HepG2 (cell line): Measurements from ENCODE around the gene DNAI4. TPM values are rescaled to one million over a fixed set of nuclear protein-coding genes. Genes with fewer than 3 reads are reported as not detected.

Source experiments
- FOXA1 ChIP-seq, 2 experiments: fragments of 450-650 bp in 1 of 2; sonication (generic) in 1 of 2; formaldehyde crosslinking in 1 of 2; IDR thresholded peaks; 2 replicates each; pipeline versions ENCODE4 v1.4.0 to v1.6.1; 2016 to 2020; ENCODE audit warnings: missing genetic modification reagents in 1 of 2
- JUNB ChIP-seq: sonication (generic); formaldehyde crosslinking; IDR thresholded peaks from 2 replicates; pipeline ENCODE4 v1.8.0; 2022; ENCODE audit warnings: missing genetic modification reagents, mild to moderate bottlenecking, borderline replicate concordance
- MBD4 ChIP-seq: IDR thresholded peaks from 2 replicates; pipeline ENCODE4 v1.6.1; 2012; ENCODE audit warnings: low read length, inconsistent platforms, borderline replicate concordance
- ZMYM2 ChIP-seq: sonication (generic); formaldehyde crosslinking; IDR thresholded peaks from 2 replicates; pipeline ENCODE4 v1.8.0; 2022; ENCODE audit warnings: mild to moderate bottlenecking, missing genetic modification reagents
- ZNF530 ChIP-seq: sonication (generic); formaldehyde crosslinking; IDR thresholded peaks from 2 replicates; pipeline ENCODE4 v1.5.0; 2020; ENCODE audit warnings: low read depth, mild to moderate bottlenecking, missing genetic modification reagents
- polyA plus RNA-seq, 8 experiments: library from polyadenylated mRNA; depleted of rRNA in 3 of 8; stranded (reverse) in 7 of 8; unstranded in 1 of 8; fragments of >200 nt; fragmentation: Illumina TruSeq in 4 of 8; extraction: Trizol in 4 of 8; gene quantifications; 2 replicates each; pipeline versions ENCODE4 v1.2.1 to v1.2.3, GENCODE V29; 2011 to 2016; ENCODE audit warnings: low read depth in 4 of 8, missing spikeins in 1 of 8, mixed read lengths in 1 of 8; ENCODE audit not compliant: insufficient read depth in 1 of 8
- total RNA-seq, 5 experiments: library from RNA; depleted of rRNA; stranded (reverse); fragments of >200 nt; fragmentation: Illumina TruSeq; extraction: Trizol; gene quantifications; 2 replicates each; pipeline ENCODE4 v1.2.3, GENCODE V29; 2016; ENCODE audit warnings: low read depth in 1 of 5
- TF ChIP-seq, protein P1 (sequence below): sonication (generic); formaldehyde crosslinking; IDR thresholded peaks from 2 replicates; pipeline ENCODE4 v1.4.0; 2020; ENCODE audit warnings: missing genetic modification reagents
- TF ChIP-seq, protein P2 (sequence below): sonication (generic); formaldehyde crosslinking; IDR thresholded peaks from 2 replicates; pipeline ENCODE4; 2020; ENCODE audit warnings: missing genetic modification reagents, mild to moderate bottlenecking, borderline replicate concordance

The DNAI4 gene
- total and polyA plus RNA-seq, 2 of the 13 experiments (the other 11 are each of a cell fraction or from before 2014, with no cell fraction given) = 0.04 to 0.08 TPM

DNA sequence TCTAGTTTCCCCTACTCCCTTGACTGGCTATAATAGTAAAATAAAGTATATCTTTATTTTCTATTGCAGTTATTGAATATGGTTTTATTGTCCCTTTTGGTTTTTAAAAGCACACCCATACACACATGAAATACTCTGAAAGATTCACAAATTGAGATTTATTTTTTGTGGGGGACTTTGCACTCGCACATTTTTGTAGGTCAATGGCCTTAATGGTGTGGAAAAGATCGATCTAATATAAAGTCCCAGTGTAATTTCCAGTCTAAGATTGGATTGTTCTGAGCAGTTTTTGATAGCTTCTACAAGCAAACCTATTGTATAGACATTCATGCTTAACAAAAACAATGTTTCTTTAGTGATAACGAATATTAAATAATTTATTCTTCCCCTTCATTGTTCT is 64.1 kb downstream of the DNAI4 start (continued):
- TF ChIP-seq, protein P1, sequence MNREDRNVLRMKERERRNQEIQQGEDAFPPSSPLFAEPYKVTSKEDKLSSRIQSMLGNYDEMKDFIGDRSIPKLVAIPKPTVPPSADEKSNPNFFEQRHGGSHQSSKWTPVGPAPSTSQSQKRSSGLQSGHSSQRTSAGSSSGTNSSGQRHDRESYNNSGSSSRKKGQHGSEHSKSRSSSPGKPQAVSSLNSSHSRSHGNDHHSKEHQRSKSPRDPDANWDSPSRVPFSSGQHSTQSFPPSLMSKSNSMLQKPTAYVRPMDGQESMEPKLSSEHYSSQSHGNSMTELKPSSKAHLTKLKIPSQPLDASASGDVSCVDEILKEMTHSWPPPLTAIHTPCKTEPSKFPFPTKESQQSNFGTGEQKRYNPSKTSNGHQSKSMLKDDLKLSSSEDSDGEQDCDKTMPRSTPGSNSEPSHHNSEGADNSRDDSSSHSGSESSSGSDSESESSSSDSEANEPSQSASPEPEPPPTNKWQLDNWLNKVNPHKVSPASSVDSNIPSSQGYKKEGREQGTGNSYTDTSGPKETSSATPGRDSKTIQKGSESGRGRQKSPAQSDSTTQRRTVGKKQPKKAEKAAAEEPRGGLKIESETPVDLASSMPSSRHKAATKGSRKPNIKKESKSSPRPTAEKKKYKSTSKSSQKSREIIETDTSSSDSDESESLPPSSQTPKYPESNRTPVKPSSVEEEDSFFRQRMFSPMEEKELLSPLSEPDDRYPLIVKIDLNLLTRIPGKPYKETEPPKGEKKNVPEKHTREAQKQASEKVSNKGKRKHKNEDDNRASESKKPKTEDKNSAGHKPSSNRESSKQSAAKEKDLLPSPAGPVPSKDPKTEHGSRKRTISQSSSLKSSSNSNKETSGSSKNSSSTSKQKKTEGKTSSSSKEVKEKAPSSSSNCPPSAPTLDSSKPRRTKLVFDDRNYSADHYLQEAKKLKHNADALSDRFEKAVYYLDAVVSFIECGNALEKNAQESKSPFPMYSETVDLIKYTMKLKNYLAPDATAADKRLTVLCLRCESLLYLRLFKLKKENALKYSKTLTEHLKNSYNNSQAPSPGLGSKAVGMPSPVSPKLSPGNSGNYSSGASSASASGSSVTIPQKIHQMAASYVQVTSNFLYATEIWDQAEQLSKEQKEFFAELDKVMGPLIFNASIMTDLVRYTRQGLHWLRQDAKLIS (CRISPR knock-in tag) = no peak
- TF ChIP-seq ZNF530 (CRISPR knock-in tag) (no peak), MBD4 (no peak), FOXA1 (IDR thresholded peaks at IDR 0.05) (no peak), FOXA1 (CRISPR knock-in tag; IDR thresholded peaks at IDR 0.05) (no peak), ZMYM2 (no peak), JUNB (CRISPR knock-in tag) (no peak)
- TF ChIP-seq, protein P2, sequence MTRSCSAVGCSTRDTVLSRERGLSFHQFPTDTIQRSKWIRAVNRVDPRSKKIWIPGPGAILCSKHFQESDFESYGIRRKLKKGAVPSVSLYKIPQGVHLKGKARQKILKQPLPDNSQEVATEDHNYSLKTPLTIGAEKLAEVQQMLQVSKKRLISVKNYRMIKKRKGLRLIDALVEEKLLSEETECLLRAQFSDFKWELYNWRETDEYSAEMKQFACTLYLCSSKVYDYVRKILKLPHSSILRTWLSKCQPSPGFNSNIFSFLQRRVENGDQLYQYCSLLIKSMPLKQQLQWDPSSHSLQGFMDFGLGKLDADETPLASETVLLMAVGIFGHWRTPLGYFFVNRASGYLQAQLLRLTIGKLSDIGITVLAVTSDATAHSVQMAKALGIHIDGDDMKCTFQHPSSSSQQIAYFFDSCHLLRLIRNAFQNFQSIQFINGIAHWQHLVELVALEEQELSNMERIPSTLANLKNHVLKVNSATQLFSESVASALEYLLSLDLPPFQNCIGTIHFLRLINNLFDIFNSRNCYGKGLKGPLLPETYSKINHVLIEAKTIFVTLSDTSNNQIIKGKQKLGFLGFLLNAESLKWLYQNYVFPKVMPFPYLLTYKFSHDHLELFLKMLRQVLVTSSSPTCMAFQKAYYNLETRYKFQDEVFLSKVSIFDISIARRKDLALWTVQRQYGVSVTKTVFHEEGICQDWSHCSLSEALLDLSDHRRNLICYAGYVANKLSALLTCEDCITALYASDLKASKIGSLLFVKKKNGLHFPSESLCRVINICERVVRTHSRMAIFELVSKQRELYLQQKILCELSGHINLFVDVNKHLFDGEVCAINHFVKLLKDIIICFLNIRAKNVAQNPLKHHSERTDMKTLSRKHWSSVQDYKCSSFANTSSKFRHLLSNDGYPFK = no peak
